Measurements from ENCODE around the gene METTL6.

- TF ChIP-seq CEBPB (IDR thresholded peaks at IDR 0.05; ENCODE audit: low read depth, low read length): no peak
- no peak for TF ChIP-seq CTCF (conservative IDR thresholded peaks at IDR 0.05; ENCODE audit: low read depth, low read length)
- TF ChIP-seq POLR2A (IDR thresholded peaks at IDR 0.05; ENCODE audit: low read depth, low read length): no peak
- TF ChIP-seq RAD21 (IDR thresholded peaks at IDR 0.05; ENCODE audit: low read length): no peak
- TF ChIP-seq RFX5 (IDR thresholded peaks at IDR 0.05; ENCODE audit: low read depth, low read length): no peak
- no peak for TF ChIP-seq MXI1 (IDR thresholded peaks at IDR 0.05; ENCODE audit: borderline replicate concordance, low read depth, low read length)
- no peak for TF ChIP-seq USF2 (IDR thresholded peaks at IDR 0.05; ENCODE audit: low read depth, low read length)
- no peak for TF ChIP-seq BHLHE40 (IDR thresholded peaks at IDR 0.05; ENCODE audit: low read depth, low read length)
- TF ChIP-seq FOS (IDR thresholded peaks at IDR 0.05; ENCODE audit: low read depth, low read length): no peak
- TF ChIP-seq MAFK (IDR thresholded peaks at IDR 0.05; ENCODE audit: low read depth, low read length): no peak
- no peak for TF ChIP-seq CHD1 (IDR thresholded peaks at IDR 0.05; ENCODE audit: low read depth, low read length)
Observed at GRCh38 chr3:15360788-15361493, 66.4 kb downstream of the METTL6 start.
